Naive thymus-derived CD8-positive, alpha-beta T cell (primary cell): ENCODE results near the gene NOTCH3. TPM values are rescaled to one million over a fixed set of nuclear protein-coding genes. Genes with fewer than 3 reads are reported as not detected.
A peak's percentile ranks its signal among the peaks of the same experiment; 100 is the strongest.

Source experiments
- ATAC-seq, 2 donors: fragments of 150-1000 bp; cut with Tn5 transposase in 1 of 2; sonication (Bioruptor Pico), chemical (Tn5 transposase) in 1 of 2; 1 replicate in 1 of 2; 2 replicates in 1 of 2; pipeline ENCODE4 v1.10.0; 2021; ENCODE audit warnings: mild to moderate bottlenecking in 2 of 2, moderate library complexity in 2 of 2
- POLR2A ChIA-PET: fragments of 350-600 bp; sonication (Branson Sonifier 250); formaldehyde crosslinking; loops from one replicate; lab custom pipeline; 2021; ENCODE audit warnings: antibody characterized with exemption; lab: Charles Lee
- DNase-seq, 10 donors: peaks; one replicate each; pipeline versions ENCODE4 v3.0.0 to v3.0.0-alpha.2; 2020 to 2022
- H3K27ac Mint-ChIP-seq, 10 donors: one replicate each; pipeline ENCODE4 v1.8.0; 2020 to 2022; ENCODE audit warnings: mild to moderate bottlenecking in 10 of 10, mixed read lengths in 10 of 10, moderate library complexity in 4 of 10, inconsistent platforms in 1 of 10
- H3K27me3 Mint-ChIP-seq, 5 donors: one replicate each; pipeline ENCODE4 v1.8.0; 2021 to 2022; ENCODE audit warnings: mixed read lengths in 5 of 5
- H3K36me3 Mint-ChIP-seq, 3 donors: one replicate each; pipeline ENCODE4 v1.8.0; 2020 to 2022; ENCODE audit warnings: mixed read lengths in 3 of 3, mild to moderate bottlenecking in 2 of 3, inconsistent platforms in 1 of 3
- H3K4me1 Mint-ChIP-seq, 4 donors: one replicate each; pipeline ENCODE4 v1.8.0; 2021 to 2022; ENCODE audit warnings: mixed read lengths in 4 of 4
- H3K4me3 Mint-ChIP-seq, 10 donors: one replicate each; pipeline ENCODE4 v1.8.0; 2020 to 2022; ENCODE audit warnings: mild to moderate bottlenecking in 10 of 10, mixed read lengths in 10 of 10, moderate library complexity in 6 of 10, inconsistent platforms in 1 of 10
- H3K9me3 Mint-ChIP-seq, 9 donors: one replicate each; pipeline ENCODE4 v1.8.0; 2020 to 2022; ENCODE audit warnings: mixed read lengths in 9 of 9, mild to moderate bottlenecking in 3 of 9, inconsistent platforms in 1 of 9, moderate library complexity in 1 of 9
- polyA plus RNA-seq, 3 donors: library from polyadenylated mRNA; unstranded; fragments of 300-500 nt; fragmentation: Illumina TruSeq; gene quantifications; one replicate each; pipeline ENCODE4 v1.2.3, GENCODE V29; 2021
- total RNA-seq, 8 experiments: library from RNA in 2 of 8; stranded (reverse) in 2 of 8; gene quantifications; one replicate each; pipeline ENCODE4 v1.2.3 and lab custom pipeline; 2021 to 2026

Gene NOTCH3
- total and polyA plus RNA-seq, 5 experiments from 2014 or later: 0.05 TPM; not detected in 4

- POLR2A ChIA-PET: no interaction called here
- DNase-seq: no peak
- Mint-ChIP-seq H3K36me3 (peaks cover 0 to 5% (median 0%) of the 10 kb centered on the region in 3 donors), H3K27me3 (peaks cover 0 to 6% (median 0%) of the 10 kb centered on the region in 5 donors), H3K27ac (peak overlapping the region in 1 of 10 donors; percentile 51), H3K4me3 (no peak overlapping the region), H3K9me3 (peaks cover 0 to 14% (median 4%) of the 10 kb centered on the region in 9 donors), H3K4me1 (peaks cover 0 to 2% (median 0%) of the 10 kb centered on the region in 4 donors)
- no peak for ATAC-seq
Observed at GRCh38 chr19:15141143-15141542, 59.7 kb downstream of the NOTCH3 start.

GRCh38 chr19:15138427-15138826 is 62.4 kb downstream of the NOTCH3 start:
- POLR2A ChIA-PET: no interaction called here
- ATAC-seq (no peak), DNase-seq (no peak)
- H3K4me3 Mint-ChIP-seq: no peak overlapping the region
- H3K4me1 Mint-ChIP-seq: peaks cover 0 to 2% (median 0%) of the 10 kb centered on the region in 4 donors
- peaks cover 0 to 5% (median 0%) of the 10 kb centered on the region in 3 donors for H3K36me3 Mint-ChIP-seq
- H3K9me3 Mint-ChIP-seq: peaks cover 0 to 14% (median 4%) of the 10 kb centered on the region in 9 donors
- peaks cover 0 to 6% (median 0%) of the 10 kb centered on the region in 5 donors for H3K27me3 Mint-ChIP-seq
- no peak overlapping the region for H3K27ac Mint-ChIP-seq

GRCh38 chr19:15137777-15138176 is 63.0 kb downstream of the NOTCH3 start:
- H3K4me1 Mint-ChIP-seq: peaks cover 0 to 2% (median 0%) of the 10 kb centered on the region in 4 donors
- peaks cover 0 to 6% (median 0%) of the 10 kb centered on the region in 5 donors for H3K27me3 Mint-ChIP-seq
- ATAC-seq (no peak), DNase-seq (no peak)
- no peak overlapping the region for H3K27ac Mint-ChIP-seq
- H3K36me3 Mint-ChIP-seq: peaks cover 0 to 5% (median 0%) of the 10 kb centered on the region in 3 donors
- POLR2A ChIA-PET: no interaction called here
- H3K9me3 Mint-ChIP-seq: peaks cover 0 to 14% (median 4%) of the 10 kb centered on the region in 9 donors
- H3K4me3 Mint-ChIP-seq: no peak overlapping the region

GRCh38 chr19:15136234-15136954 is 64.4 kb downstream of the NOTCH3 start:
- POLR2A ChIA-PET: no interaction called here
- no peak overlapping the region for H3K27ac Mint-ChIP-seq
- H3K4me3 Mint-ChIP-seq: no peak overlapping the region
- peaks cover 0 to 4% (median 0%) of the 10 kb centered on the region in 5 donors for H3K27me3 Mint-ChIP-seq
- ATAC-seq (no peak), DNase-seq (no peak)
- peaks cover 0 to 2% (median 1%) of the 10 kb centered on the region in 4 donors for H3K4me1 Mint-ChIP-seq
- H3K36me3 Mint-ChIP-seq: peaks cover 0 to 5% (median 0%) of the 10 kb centered on the region in 3 donors
- H3K9me3 Mint-ChIP-seq: peaks cover 0 to 14% (median 4%) of the 10 kb centered on the region in 9 donors

GRCh38 chr19:15129856-15130585 is 70.8 kb downstream of the NOTCH3 start:
- H3K4me3 Mint-ChIP-seq: peak overlapping the region; percentile 28 to 68 (median 57)
- H3K4me1 Mint-ChIP-seq: peaks cover 18 to 43% (median 36%) of the 10 kb centered on the region in 4 donors
- H3K27me3 Mint-ChIP-seq: peaks cover 0 to 4% (median 0%) of the 10 kb centered on the region in 5 donors
- no peaks in the 10 kb centered on the region for H3K9me3 Mint-ChIP-seq
- POLR2A ChIA-PET: no interaction called here
- H3K27ac Mint-ChIP-seq: peak overlapping the region in 8 of 10 donors; percentile 61 to 89 (median 84)
- DNase-seq: peak in 5 of 10 donors; percentile 30 to 64 (median 43)
- peak in 1 of 2 donors; percentile 7 for ATAC-seq
- no peaks in the 10 kb centered on the region for H3K36me3 Mint-ChIP-seq

GRCh38 chr19:15128162-15128770 is 72.5 kb downstream of the NOTCH3 start:
- POLR2A ChIA-PET: interaction anchor here (0.7 kb wide), 1 partner anchor 20 kb away, joined by 5 read pairs; no protein-coding TSS in a partner anchor
- Mint-ChIP-seq H3K4me1 (peaks cover 23 to 56% (median 48%) of the 10 kb centered on the region in 4 donors), H3K27me3 (peaks cover 0 to 4% (median 0%) of the 10 kb centered on the region in 5 donors), H3K4me3 (peak overlapping the region in 2 of 10 donors; percentile 22 to 65), H3K36me3 (no peaks in the 10 kb centered on the region), H3K9me3 (no peaks in the 10 kb centered on the region), H3K27ac (peak overlapping the region in 3 of 10 donors; percentile 43 to 68 (median 67))
- ATAC-seq (no peak), DNase-seq (no peak)

- ATAC-seq (no peak), DNase-seq (no peak)
- Mint-ChIP-seq H3K4me3 (peak overlapping the region in 1 of 10 donors; percentile 92), H3K36me3 (peaks cover 0 to 10% (median 6%) of the 10 kb centered on the region in 3 donors), H3K27ac (peak overlapping the region in 9 of 10 donors; percentile 25 to 99 (median 58)), H3K4me1 (peaks cover 25 to 56% (median 50%) of the 10 kb centered on the region in 4 donors), H3K27me3 (peaks cover 0 to 4% (median 0%) of the 10 kb centered on the region in 5 donors), H3K9me3 (no peaks in the 10 kb centered on the region)
- POLR2A ChIA-PET: interaction anchor here (0.6 to 3.0 kb wide), 4 partner anchors 18 to 1283 kb away, joined by 3 to 12 read pairs (median 8); partner anchors contain the start of genes AKAP8 and BRD4
Observed at GRCh38 chr19:15126131-15126910, 74.5 kb downstream of the NOTCH3 start.

GRCh38 chr19:15125232-15126067 is 75.3 kb downstream of the NOTCH3 start:
- DNase-seq: peak; percentile 95 to 99 (median 97)
- Mint-ChIP-seq H3K27ac (peak overlapping the region; percentile 92 to 99 (median 98)), H3K36me3 (peaks cover 0 to 19% (median 6%) of the 10 kb centered on the region in 3 donors), H3K4me1 (peaks cover 31 to 57% (median 50%) of the 10 kb centered on the region in 4 donors), H3K9me3 (no peaks in the 10 kb centered on the region), H3K4me3 (peak overlapping the region; percentile 92 to 99 (median 96)), H3K27me3 (peaks cover 0 to 4% (median 0%) of the 10 kb centered on the region in 5 donors)
- POLR2A ChIA-PET: interaction anchor here (0.6 to 3.0 kb wide), 4 partner anchors 17 to 1284 kb away, joined by 3 to 12 read pairs (median 8); partner anchors contain the start of genes AKAP8 and BRD4
- peak; percentile 88 for ATAC-seq

GRCh38 chr19:15124572-15125231 is 76.1 kb downstream of the NOTCH3 start:
- DNase-seq: peak in 4 of 10 donors; percentile 24 to 82 (median 33)
- POLR2A ChIA-PET: interaction anchor here (1.3 to 3.0 kb wide), 4 partner anchors 16 to 254 kb away, joined by 3 to 12 read pairs (median 6); partner anchors contain the start of genes AKAP8 and BRD4

GRCh38 chr19:15123900-15124299 is 76.9 kb downstream of the NOTCH3 start:
- no peak for ATAC-seq
- POLR2A ChIA-PET: interaction anchor here (1.3 to 3.0 kb wide), 2 partner anchors 26 to 255 kb away, joined by 3 to 12 read pairs; partner anchors contain the start of gene AKAP8
- Mint-ChIP-seq H3K36me3 (peaks cover 0 to 32% (median 10%) of the 10 kb centered on the region in 3 donors), H3K9me3 (no peaks in the 10 kb centered on the region), H3K4me1 (peaks cover 24 to 42% (median 36%) of the 10 kb centered on the region in 4 donors), H3K4me3 (peak overlapping the region; percentile 92 to 99 (median 96)), H3K27ac (peak overlapping the region in 9 of 10 donors; percentile 92 to 99 (median 99)), H3K27me3 (peaks cover 0 to 4% (median 0%) of the 10 kb centered on the region in 5 donors)
- no peak for DNase-seq

More at GRCh38 chr19:15124572-15125231, 76.1 kb downstream of the NOTCH3 start:
- H3K9me3 Mint-ChIP-seq: no peaks in the 10 kb centered on the region
- H3K27me3 Mint-ChIP-seq: peaks cover 0 to 4% (median 0%) of the 10 kb centered on the region in 5 donors
- peaks cover 28 to 50% (median 43%) of the 10 kb centered on the region in 4 donors for H3K4me1 Mint-ChIP-seq
- peaks cover 0 to 25% (median 6%) of the 10 kb centered on the region in 3 donors for H3K36me3 Mint-ChIP-seq
- H3K27ac Mint-ChIP-seq: peak overlapping the region; percentile 92 to 99 (median 98)
- H3K4me3 Mint-ChIP-seq: peak overlapping the region; percentile 92 to 99 (median 96)
- ATAC-seq: peak in 1 of 2 donors; percentile 1
